GM12878 (cell line): ENCODE results near the gene A3GALT2. TPM values are rescaled to one million over a fixed set of nuclear protein-coding genes. Genes with fewer than 3 reads are reported as not detected.

Experiments
- ATAC-seq: fragments of 200-7000 bp; cut with Tn5 transposase; 3 replicates; pipeline ENCODE4 v1.9.1; 2020; ENCODE audit warnings: mild to moderate bottlenecking, moderate library complexity
- BruUV-seq: library from RNA; stranded (reverse); fragments of 400-500 nt; replicated peaks from 2 replicates; lab custom pipeline; 2021; lab: Mats Ljungman, UMichigan
- CTCF ChIA-PET: fragments of 300-600 bp; sonication (Branson Sonifier 250); formaldehyde crosslinking; extraction: SDS; loops from one replicate; lab custom pipeline; 2021; ENCODE audit warnings: inconsistent platforms; lab: Yijun Ruan, JAX
- POLR2A ChIA-PET: fragments of 350-600 bp; formaldehyde crosslinking; extraction: SDS; loops from one replicate; lab custom pipeline; 2021; ENCODE audit warnings: inconsistent platforms; lab: Charles Lee
- RAD21 ChIA-PET: fragments of 300-600 bp; sonication (Branson Sonifier 250); formaldehyde crosslinking; loops from one replicate; lab custom pipeline; 2023; ENCODE audit warnings: antibody characterized with exemption; ENCODE audit not compliant: unreplicated experiment; lab: Charles Lee
- SMC1A ChIA-PET: fragments of 300-600 bp; sonication (Branson Sonifier 250); formaldehyde crosslinking; loops from one replicate; lab custom pipeline; 2023; ENCODE audit not compliant: unreplicated experiment, uncharacterized antibody; lab: Charles Lee
- DNase-seq: peaks from one replicate; pipeline ENCODE4 v3.0.0-alpha.2; 2011; ENCODE audit warnings: low read depth, low spot score
- FAIRE-seq: peaks from 3 replicates; lab custom pipeline; 2011; peaks lifted over from hg19 to GRCh38; lab: Jason Lieb, UNC
- H2AFZ ChIP-seq: 2 replicates; pipeline ENCODE4 v1.6.0; 2011; ENCODE audit warnings: low read depth, low read length, control low read depth; ENCODE audit not compliant: control insufficient read depth
- H3K27ac ChIP-seq: 2 replicates; pipeline ENCODE4 v1.5.1; 2011; ENCODE audit warnings: control low read depth; ENCODE audit not compliant: control insufficient read depth, insufficient read depth
- H3K27me3 ChIP-seq, 2 experiments: replicated peaks in 1 of 2; 2 replicates each; pipeline versions ENCODE4 v1.6.0 to v1.6.1; 2011; ENCODE audit warnings: low read length in 1 of 2; ENCODE audit not compliant: control insufficient read depth in 2 of 2, insufficient read depth in 2 of 2
- H3K36me3 ChIP-seq, 2 experiments: 2 replicates each; pipeline ENCODE4 v1.5.1; 2011; ENCODE audit warnings: low read length in 1 of 2; ENCODE audit not compliant: control insufficient read depth in 2 of 2, insufficient read depth in 2 of 2
- H3K4me1 ChIP-seq: 2 replicates; pipeline ENCODE4 v1.6.1; 2011; ENCODE audit warnings: mild to moderate bottlenecking, low read length, moderate library complexity, mixed read lengths; ENCODE audit not compliant: control insufficient read depth, insufficient read depth
- H3K4me2 ChIP-seq: 2 replicates; pipeline ENCODE4 v1.6.0; 2011; ENCODE audit warnings: control low read depth; ENCODE audit not compliant: control insufficient read depth, insufficient read depth
- H3K4me3 ChIP-seq: fragments of 200-600 bp; sonication (generic); 2 replicates; pipeline ENCODE4 v1.5.1; 2016
- H3K79me2 ChIP-seq: 2 replicates; pipeline ENCODE4 v1.6.0; 2011; ENCODE audit warnings: low read length; ENCODE audit not compliant: control insufficient read depth, insufficient read depth
- H3K9ac ChIP-seq: 2 replicates; pipeline ENCODE4 v1.8.0; 2011; ENCODE audit warnings: low read length, control low read depth, mixed read lengths; ENCODE audit not compliant: control insufficient read depth, insufficient read depth
- H3K9me3 ChIP-seq: replicated peaks from 3 replicates; pipeline ENCODE4 v1.5.1; 2011; ENCODE audit warnings: mild to moderate bottlenecking, low read length; ENCODE audit not compliant: control insufficient read depth, insufficient read depth
- H4K20me1 ChIP-seq: 2 replicates; pipeline ENCODE4 v1.6.0; 2011; ENCODE audit not compliant: control insufficient read depth, insufficient read depth
- BACH1 ChIP-seq: fragments of 450-650 bp; IDR thresholded peaks from 2 replicates; pipeline ENCODE4 v1.6.1; 2017; ENCODE audit warnings: mild to moderate bottlenecking, borderline replicate concordance
- BMI1 ChIP-seq: fragments of 450-650 bp; IDR thresholded peaks from 2 replicates; pipeline ENCODE4 v1.6.1; 2016; ENCODE audit warnings: mild to moderate bottlenecking, moderate library complexity, borderline replicate concordance
- IRF4 ChIP-seq: IDR thresholded peaks from 2 replicates; pipeline ENCODE4 v1.6.1; 2011; ENCODE audit warnings: low read depth, low read length
- LARP7 ChIP-seq: fragments of 450-650 bp; IDR thresholded peaks from 2 replicates; pipeline ENCODE4 v1.6.1; 2017; ENCODE audit warnings: mild to moderate bottlenecking
- MEF2A ChIP-seq: IDR thresholded peaks from 2 replicates; pipeline ENCODE4 v1.6.1; 2011; ENCODE audit warnings: low read depth, mild to moderate bottlenecking, low read length, moderate library complexity; ENCODE audit not compliant: insufficient read depth
- MEF2B ChIP-seq: fragments of 450-650 bp; IDR thresholded peaks from 2 replicates; pipeline ENCODE4 v1.6.1; 2018; ENCODE audit warnings: mild to moderate bottlenecking, moderate library complexity; ENCODE audit not compliant: partially characterized antibody, poor library complexity, severe bottlenecking
- MXI1 ChIP-seq: fragments of 150-350 bp; IDR thresholded peaks from 2 replicates; pipeline ENCODE4 v1.6.1; 2011; ENCODE audit warnings: low read depth, mild to moderate bottlenecking, inconsistent platforms, low read length, improper control_type of control experiment
- MYB ChIP-seq: fragments of 150-350 bp; IDR thresholded peaks from 2 replicates; pipeline ENCODE4 v1.6.1; 2014; ENCODE audit warnings: mild to moderate bottlenecking, low read depth, low read length, borderline replicate concordance
- MYC ChIP-seq: IDR thresholded peaks from 2 replicates; pipeline ENCODE4 v1.6.1; 2011; ENCODE audit warnings: mild to moderate bottlenecking, low read length, moderate library complexity, inconsistent platforms; ENCODE audit not compliant: insufficient read depth, insufficient replicate concordance, insufficient read length, severe bottlenecking
- NFYB ChIP-seq: IDR thresholded peaks from 2 replicates; pipeline ENCODE4 v1.6.1; 2011; ENCODE audit warnings: low read depth, mild to moderate bottlenecking, low read length, improper control_type of control experiment, moderate library complexity; ENCODE audit not compliant: insufficient read depth
- ZNF207 ChIP-seq: fragments of 450-650 bp; IDR thresholded peaks from 2 replicates; pipeline ENCODE4 v1.6.1; 2014; ENCODE audit warnings: antibody characterized with exemption, mild to moderate bottlenecking, borderline replicate concordance
- WGBS: methylation state at CpG from one replicate; pipeline ENCODE4 v1.1.6; 2016; ENCODE audit warnings: low lambda C conversion rate; ENCODE audit not compliant: insufficient replicate concordance, insufficient coverage; ENCODE audit errors: missing lambda C conversion rate; 5-methylcytosine and 5-hydroxymethylcytosine counted together
- in situ Hi-C: fragments of 300-500 bp; cut with MboI; formaldehyde crosslinking; loops from 9 replicates; pipeline ENCODE4 v1.14.3; 2018; ENCODE audit warnings: mixed read lengths
- intact Hi-C: fragments of 100-400 bp; cut with micrococcal nuclease; formaldehyde crosslinking; loops from one replicate; pipeline ENCODE4 v1.14.2; 2022; ENCODE audit not compliant: unreplicated experiment
- polyA plus RNA-seq, 11 experiments: library from polyadenylated mRNA; depleted of rRNA in 4 of 11; unstranded in 6 of 11; stranded (reverse) in 5 of 11; fragments of >200 nt; fragmentation: Nextera tagmentation in 4 of 11; fragmentation: Illumina TruSeq in 1 of 11; extraction: Ambion mirVana in 4 of 11; extraction: Trizol in 1 of 11; gene quantifications; 1 replicate in 1 of 11; 2 replicates in 10 of 11; pipeline versions ENCODE4 v1.2.1 to v1.2.3, GENCODE V29; 2011 to 2016; ENCODE audit warnings: inconsistent platforms in 2 of 11, missing spikeins in 2 of 11, low read depth in 1 of 11
- total RNA-seq, 4 experiments: library from RNA; depleted of rRNA in 3 of 4; stranded (reverse); fragments of >200 nt in 3 of 4; fragmentation: Illumina TruSeq in 1 of 4; extraction: Trizol in 1 of 4; gene quantifications; 2 replicates each; pipeline versions ENCODE4 v1.2.1 to v1.2.3, GENCODE V29; 2013 to 2021
- TF ChIP-seq, protein P1 (sequence below): fragments of 450-650 bp; IDR thresholded peaks from 2 replicates; pipeline ENCODE4 v1.6.1; 2017; ENCODE audit warnings: borderline replicate concordance
- TF ChIP-seq, protein P2 (sequence below): IDR thresholded peaks from 2 replicates; pipeline ENCODE4 v1.6.1; 2011; ENCODE audit warnings: borderline replicate concordance, low read depth, mild to moderate bottlenecking, moderate library complexity, low read length; ENCODE audit not compliant: insufficient read depth, poor library complexity, severe bottlenecking
- TF ChIP-seq, protein P3 (sequence below): IDR thresholded peaks from 2 replicates; pipeline ENCODE4 v1.6.1; 2012; ENCODE audit warnings: mild to moderate bottlenecking, low read depth, low read length

Gene A3GALT2
- total and polyA plus RNA-seq, 10 of the 15 experiments (the other 5 are each of a cell fraction or from before 2014, with no cell fraction given) = not detected

DNA sequence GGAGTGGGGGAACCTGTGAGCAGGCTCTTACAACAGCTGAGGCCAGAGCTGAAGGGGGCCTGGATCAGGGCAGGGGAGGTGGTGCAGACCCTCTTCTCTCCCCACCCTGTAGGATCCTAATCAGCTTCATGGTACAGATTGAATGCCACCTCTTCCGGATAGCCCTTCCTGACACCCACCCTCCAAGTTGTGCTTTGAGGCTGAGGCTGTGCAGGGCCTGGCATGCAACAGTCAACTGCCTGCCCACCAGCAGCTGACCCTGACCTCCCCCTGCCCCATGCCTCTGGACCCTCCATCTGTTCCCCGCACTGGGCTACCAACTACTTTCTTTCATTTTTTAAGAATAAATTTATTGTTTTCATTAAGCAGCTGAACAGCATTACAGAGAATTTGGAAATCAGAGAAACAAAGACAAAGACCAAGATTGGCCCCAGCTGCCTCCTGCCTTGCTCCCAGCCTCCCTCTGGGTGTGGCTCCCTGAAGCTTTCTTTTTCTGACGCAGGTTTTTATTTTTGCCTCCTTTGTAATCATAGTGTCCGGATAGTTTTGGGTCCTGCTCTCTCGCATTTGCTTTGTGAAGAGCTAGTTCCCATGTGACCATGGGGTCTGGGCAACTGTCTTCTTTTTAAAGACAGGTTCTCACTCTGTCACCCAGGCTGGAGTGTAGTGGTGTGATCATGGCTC is 51.8 kb downstream of the A3GALT2 start:
- POLR2A ChIA-PET = no interaction called here
- FAIRE-seq (no peak), DNase-seq (no peak), ATAC-seq (no peak)
- Histone ChIP-seq H3K9me3 (no peaks in the 10 kb centered on the region), H4K20me1 (no peaks in the 10 kb centered on the region; the same call in 1 of the 2 replicates), H3K4me2 (no peak overlapping the region), H2AFZ (no peak overlapping the region), H3K36me3 (no peaks in the 10 kb centered on the region; a peak in 1 of 4 replicates), H3K9ac (no peak overlapping the region), H3K4me3 (no peak overlapping the region), H3K27ac (no peak overlapping the region), H3K79me2 (no peaks in the 10 kb centered on the region), H3K27me3 (no peaks in the 10 kb centered on the region), H3K4me1 (no peaks in the 10 kb centered on the region; the same call in 1 of the 2 replicates)
- no TSS peak for BruUV-seq
- RAD21 ChIA-PET = interaction anchor here (0.8 kb wide), 1 partner anchor 12 kb away, joined by 3 read pairs; no protein-coding TSS in a partner anchor
- CTCF ChIA-PET = no interaction called here
- in situ Hi-C loops = no loop called here
- WGBS = 86% methylated on average over 5 of the region's 5 CpGs
- intact Hi-C loops = no loop called here
- SMC1A ChIA-PET = interaction anchor here (0.9 to 1.5 kb wide), 2 partner anchors 11 to 26 kb away, joined by 3 to 4 read pairs; no protein-coding TSS in a partner anchor
- TF ChIP-seq, protein P1, sequence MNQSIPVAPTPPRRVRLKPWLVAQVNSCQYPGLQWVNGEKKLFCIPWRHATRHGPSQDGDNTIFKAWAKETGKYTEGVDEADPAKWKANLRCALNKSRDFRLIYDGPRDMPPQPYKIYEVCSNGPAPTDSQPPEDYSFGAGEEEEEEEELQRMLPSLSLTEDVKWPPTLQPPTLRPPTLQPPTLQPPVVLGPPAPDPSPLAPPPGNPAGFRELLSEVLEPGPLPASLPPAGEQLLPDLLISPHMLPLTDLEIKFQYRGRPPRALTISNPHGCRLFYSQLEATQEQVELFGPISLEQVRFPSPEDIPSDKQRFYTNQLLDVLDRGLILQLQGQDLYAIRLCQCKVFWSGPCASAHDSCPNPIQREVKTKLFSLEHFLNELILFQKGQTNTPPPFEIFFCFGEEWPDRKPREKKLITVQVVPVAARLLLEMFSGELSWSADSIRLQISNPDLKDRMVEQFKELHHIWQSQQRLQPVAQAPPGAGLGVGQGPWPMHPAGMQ = no peak
- no peak for TF ChIP-seq LARP7
- no peak for TF ChIP-seq BMI1
- TF ChIP-seq, protein P2, sequence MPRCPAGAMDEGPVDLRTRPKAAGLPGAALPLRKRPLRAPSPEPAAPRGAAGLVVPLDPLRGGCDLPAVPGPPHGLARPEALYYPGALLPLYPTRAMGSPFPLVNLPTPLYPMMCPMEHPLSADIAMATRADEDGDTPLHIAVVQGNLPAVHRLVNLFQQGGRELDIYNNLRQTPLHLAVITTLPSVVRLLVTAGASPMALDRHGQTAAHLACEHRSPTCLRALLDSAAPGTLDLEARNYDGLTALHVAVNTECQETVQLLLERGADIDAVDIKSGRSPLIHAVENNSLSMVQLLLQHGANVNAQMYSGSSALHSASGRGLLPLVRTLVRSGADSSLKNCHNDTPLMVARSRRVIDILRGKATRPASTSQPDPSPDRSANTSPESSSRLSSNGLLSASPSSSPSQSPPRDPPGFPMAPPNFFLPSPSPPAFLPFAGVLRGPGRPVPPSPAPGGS = no peak
- TF ChIP-seq MXI1 = no peak
- TF ChIP-seq MEF2B = no peak
- TF ChIP-seq, protein P3, sequence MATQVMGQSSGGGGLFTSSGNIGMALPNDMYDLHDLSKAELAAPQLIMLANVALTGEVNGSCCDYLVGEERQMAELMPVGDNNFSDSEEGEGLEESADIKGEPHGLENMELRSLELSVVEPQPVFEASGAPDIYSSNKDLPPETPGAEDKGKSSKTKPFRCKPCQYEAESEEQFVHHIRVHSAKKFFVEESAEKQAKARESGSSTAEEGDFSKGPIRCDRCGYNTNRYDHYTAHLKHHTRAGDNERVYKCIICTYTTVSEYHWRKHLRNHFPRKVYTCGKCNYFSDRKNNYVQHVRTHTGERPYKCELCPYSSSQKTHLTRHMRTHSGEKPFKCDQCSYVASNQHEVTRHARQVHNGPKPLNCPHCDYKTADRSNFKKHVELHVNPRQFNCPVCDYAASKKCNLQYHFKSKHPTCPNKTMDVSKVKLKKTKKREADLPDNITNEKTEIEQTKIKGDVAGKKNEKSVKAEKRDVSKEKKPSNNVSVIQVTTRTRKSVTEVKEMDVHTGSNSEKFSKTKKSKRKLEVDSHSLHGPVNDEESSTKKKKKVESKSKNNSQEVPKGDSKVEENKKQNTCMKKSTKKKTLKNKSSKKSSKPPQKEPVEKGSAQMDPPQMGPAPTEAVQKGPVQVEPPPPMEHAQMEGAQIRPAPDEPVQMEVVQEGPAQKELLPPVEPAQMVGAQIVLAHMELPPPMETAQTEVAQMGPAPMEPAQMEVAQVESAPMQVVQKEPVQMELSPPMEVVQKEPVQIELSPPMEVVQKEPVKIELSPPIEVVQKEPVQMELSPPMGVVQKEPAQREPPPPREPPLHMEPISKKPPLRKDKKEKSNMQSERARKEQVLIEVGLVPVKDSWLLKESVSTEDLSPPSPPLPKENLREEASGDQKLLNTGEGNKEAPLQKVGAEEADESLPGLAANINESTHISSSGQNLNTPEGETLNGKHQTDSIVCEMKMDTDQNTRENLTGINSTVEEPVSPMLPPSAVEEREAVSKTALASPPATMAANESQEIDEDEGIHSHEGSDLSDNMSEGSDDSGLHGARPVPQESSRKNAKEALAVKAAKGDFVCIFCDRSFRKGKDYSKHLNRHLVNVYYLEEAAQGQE = no peak
- TF ChIP-seq MEF2A = no peak
- no peak for TF ChIP-seq IRF4
- no peak for TF ChIP-seq ZNF207
- no peak for TF ChIP-seq BACH1
- TF ChIP-seq MYC = no peak
- TF ChIP-seq NFYB = no peak
- no peak for TF ChIP-seq MYB
